Muscle of leg (tissue), 11 donors: ENCODE measurements around the gene GALC. TPM values are rescaled to one million over a fixed set of nuclear protein-coding genes. Genes with fewer than 3 reads are reported as not detected.

Experiments
- DNase-seq: peaks from one replicate; pipeline ENCODE4 v3.0.0; 2013
- H3K27ac ChIP-seq: one replicate; pipeline ENCODE4 v1.5.1; 2013; ENCODE audit warnings: mild to moderate bottlenecking, low read length, control low read depth
- H3K27me3 ChIP-seq: one replicate; pipeline ENCODE4 v1.6.1; 2013; ENCODE audit warnings: low read length; ENCODE audit not compliant: control insufficient read depth, insufficient read depth
- H3K36me3 ChIP-seq: one replicate; pipeline ENCODE4 v1.6.1; 2013; ENCODE audit warnings: low read length; ENCODE audit not compliant: control insufficient read depth, insufficient read depth
- H3K4me1 ChIP-seq: one replicate; pipeline ENCODE4 v1.6.1; 2013; ENCODE audit warnings: low read length; ENCODE audit not compliant: control insufficient read depth, insufficient read depth
- H3K4me3 ChIP-seq: one replicate; pipeline ENCODE4 v1.5.1; 2013; ENCODE audit warnings: low read length, control low read depth
- H3K9me3 ChIP-seq: replicated peaks from 2 replicates; pipeline ENCODE4 v1.6.1; 2013; ENCODE audit warnings: low read depth, low read length; ENCODE audit not compliant: control insufficient read depth
- WGBS: methylation state at CpG from one replicate; pipeline ENCODE4 v1.1.5; 2013; ENCODE audit warnings: missing lambda C conversion rate; ENCODE audit not compliant: insufficient coverage; 5-methylcytosine and 5-hydroxymethylcytosine counted together
- polyA plus RNA-seq, 8 donors: library from polyadenylated mRNA; unstranded; fragments of 120-200 nt; gene quantifications; one replicate each; pipeline versions ENCODE4 v1.2.1 to v1.2.3, GENCODE V29; 2013; ENCODE audit warnings: inconsistent platforms in 1 of 8, low replicate concordance in 1 of 8; ENCODE audit not compliant: insufficient read length in 8 of 8, insufficient read depth in 1 of 8
- total RNA-seq: library from RNA; stranded (reverse); fragments of 120-200 nt; gene quantifications from one replicate; pipeline ENCODE4 v1.2.4, GENCODE V29; 2013

The GALC gene
- total and polyA plus RNA-seq, 9 donors, result 17.8 to 31.8 (median 21.9) TPM

DNA sequence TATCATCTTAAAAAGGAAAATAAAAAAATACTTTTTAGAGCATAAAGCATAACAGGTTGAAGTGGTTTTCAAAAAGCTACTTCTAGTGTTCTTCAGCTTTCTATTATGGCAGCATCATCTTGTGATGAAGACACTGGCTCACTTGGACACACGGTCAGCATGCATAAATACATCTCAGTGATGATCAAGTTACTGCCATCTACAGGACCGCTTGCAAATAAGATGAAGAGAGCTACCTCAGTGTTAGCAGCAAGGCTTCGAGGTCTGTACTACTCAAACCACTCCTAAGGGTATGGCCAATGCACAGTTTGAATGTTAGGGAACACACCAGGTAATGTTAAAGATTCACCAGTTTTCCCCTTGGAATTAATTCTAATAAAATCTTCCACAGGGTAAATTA is 58.8 kb downstream of the GALC start:
- Histone ChIP-seq H3K4me1 (no peaks in the 10 kb centered on the region), H3K36me3 (peaks cover 2% of the 10 kb centered on the region), H3K4me3 (no peak overlapping the region), H3K9me3 (no peaks in the 10 kb centered on the region), H3K27ac (no peak overlapping the region), H3K27me3 (no peaks in the 10 kb centered on the region)
- no peak for DNase-seq
- WGBS, result 33% methylated on average over 1 of the region's 3 CpGs

DNA sequence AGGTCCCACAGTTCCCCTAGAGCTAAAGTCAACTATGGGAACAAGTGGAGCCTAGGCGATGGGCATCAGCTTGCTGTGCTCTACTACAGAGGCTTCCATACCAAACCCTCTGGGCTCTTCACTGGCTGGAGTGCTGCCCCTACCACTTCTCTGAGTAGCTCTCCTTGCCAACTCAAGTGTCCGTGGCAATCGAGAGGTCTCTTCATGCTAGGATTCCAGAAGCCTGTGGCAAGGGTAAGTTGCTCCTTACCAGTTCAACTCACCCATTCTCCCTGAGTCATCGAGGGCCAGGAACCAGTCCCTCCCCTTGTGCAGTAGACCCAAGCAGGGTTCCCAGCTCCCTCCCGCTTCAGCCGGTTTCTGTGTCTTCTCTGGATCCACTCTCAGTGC is 76.1 kb downstream of the GALC start:
- Histone ChIP-seq H3K36me3 (no peaks in the 10 kb centered on the region), H3K27me3 (no peaks in the 10 kb centered on the region), H3K4me1 (no peaks in the 10 kb centered on the region), H3K4me3 (no peak overlapping the region), H3K27ac (no peak overlapping the region), H3K9me3 (no peaks in the 10 kb centered on the region)
- 85% methylated on average over 6 of the region's 6 CpGs for WGBS
- DNase-seq, result no peak

DNA sequence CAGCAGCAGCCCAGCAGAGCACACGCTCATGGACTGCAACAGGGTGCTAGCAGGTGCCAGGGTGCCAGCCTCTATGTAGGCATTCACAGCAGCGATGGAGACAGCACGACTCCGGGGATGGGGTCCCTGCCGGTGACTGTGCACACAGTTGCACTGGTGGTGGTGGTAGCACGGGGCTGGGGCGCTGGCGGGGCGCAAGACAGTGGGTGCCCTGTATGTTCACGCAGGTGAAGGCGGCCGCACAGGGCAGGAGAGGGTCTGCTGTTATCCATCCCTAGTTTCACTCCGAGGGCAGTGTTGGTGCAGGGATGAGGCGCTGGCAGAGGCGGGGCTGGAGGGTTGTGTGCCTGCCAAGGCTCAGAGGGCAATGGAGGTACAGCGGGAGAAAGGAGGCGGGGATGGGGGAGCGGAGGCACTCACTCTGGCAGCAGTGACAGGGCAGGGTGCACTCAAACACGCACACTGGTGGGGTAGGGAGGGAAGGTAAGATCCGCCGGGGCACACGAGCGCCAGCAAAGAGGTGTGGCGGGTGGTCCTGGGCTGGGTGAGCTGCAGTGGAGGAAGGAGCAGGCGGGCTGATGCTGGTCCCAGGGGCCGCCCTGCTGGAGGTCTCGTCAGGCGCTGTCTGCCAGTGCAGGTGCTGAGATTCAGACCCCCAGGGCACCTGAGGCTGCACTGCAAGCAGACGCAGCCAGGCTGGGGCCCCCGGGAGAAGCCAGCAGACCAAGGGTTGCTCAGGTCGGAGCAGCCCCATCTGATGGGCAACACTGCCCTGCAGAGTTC is 76.7 kb downstream of the GALC start:
- no peaks in the 10 kb centered on the region for H3K36me3 ChIP-seq

DNA sequence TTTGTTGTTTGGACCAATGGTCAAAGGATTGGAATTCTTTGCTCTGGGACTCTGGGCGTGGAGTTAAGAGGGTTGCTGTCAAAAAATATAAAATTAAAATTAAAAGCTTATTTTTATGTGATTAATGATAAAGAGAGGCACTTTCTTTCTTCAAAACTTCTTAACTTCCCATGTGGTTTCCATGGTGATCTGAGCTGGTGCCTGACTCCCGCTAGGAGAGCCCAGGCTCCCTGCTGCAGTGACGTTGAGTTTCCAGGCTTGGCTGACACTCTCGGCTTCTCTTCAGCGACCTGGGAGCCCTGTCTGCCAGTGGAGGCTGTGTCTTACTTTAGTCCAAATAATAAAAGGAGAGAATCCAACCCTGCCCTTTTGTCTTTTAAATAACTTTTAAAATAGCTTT is 84.4 kb downstream of the GALC start:
- Histone ChIP-seq H3K36me3 (no peaks in the 10 kb centered on the region), H3K4me3 (no peak overlapping the region), H3K4me1 (no peaks in the 10 kb centered on the region), H3K27ac (no peak overlapping the region), H3K27me3 (no peaks in the 10 kb centered on the region), H3K9me3 (peaks cover 3% of the 10 kb centered on the region)
- peak; percentile 57 for DNase-seq
- WGBS, result no CpG with 5 or more reads among the region's 5 CpGs

More for the DNA sequence above, 76.7 kb downstream of the GALC start:
- H3K27me3 ChIP-seq, result no peaks in the 10 kb centered on the region
- WGBS, result 90% methylated on average over 31 of the region's 31 CpGs
- no peak for DNase-seq
- H3K9me3 ChIP-seq, result no peaks in the 10 kb centered on the region
- H3K4me1 ChIP-seq, result no peaks in the 10 kb centered on the region
- H3K27ac ChIP-seq, result no peak overlapping the region
- no peak overlapping the region for H3K4me3 ChIP-seq

DNA sequence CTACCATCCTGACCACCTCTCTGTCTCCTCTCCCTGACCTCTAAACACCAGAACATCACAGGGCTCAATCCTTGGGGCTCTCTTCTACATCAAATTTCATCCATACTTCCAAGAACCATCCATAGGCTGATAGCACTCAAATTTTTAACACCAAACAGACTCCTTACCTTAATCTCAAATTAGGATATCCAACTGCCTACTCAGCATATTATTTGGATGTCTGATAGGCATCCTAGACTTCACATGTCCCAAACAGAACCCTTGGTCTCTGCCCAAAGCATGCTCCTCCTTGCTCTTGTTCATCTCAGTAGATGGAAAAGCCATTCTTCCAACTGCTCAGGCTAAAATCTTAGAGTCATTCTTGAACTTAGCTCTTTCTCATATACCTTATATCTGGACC is 91.3 kb downstream of the GALC start:
- Histone ChIP-seq H3K4me3 (no peak overlapping the region), H3K27ac (no peak overlapping the region), H3K9me3 (no peaks in the 10 kb centered on the region), H3K4me1 (no peaks in the 10 kb centered on the region), H3K36me3 (no peaks in the 10 kb centered on the region), H3K27me3 (no peaks in the 10 kb centered on the region)
- no peak for DNase-seq

DNA sequence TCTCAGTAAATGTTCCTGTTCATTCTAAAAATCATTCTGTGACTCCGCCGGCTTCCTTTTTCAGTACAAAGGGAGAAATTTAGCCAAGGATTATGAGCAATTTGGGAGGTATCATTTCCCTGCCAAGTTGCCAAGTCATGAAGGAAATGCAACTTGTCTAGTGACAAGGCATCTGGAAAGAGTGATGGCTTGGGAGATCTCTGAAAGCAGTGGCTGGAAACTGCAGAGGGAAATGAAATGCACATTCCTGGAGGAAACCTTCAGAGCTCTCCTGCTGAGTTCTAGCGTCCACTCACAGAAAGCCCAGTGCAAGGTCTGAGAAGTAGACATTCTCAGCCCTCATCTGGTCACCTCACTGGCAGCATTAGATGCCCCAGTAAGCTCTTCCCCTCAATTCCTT is 91.7 kb downstream of the GALC start:
- no peak for DNase-seq
- no peaks in the 10 kb centered on the region for H3K36me3 ChIP-seq
- no peak overlapping the region for H3K4me3 ChIP-seq
- WGBS, result 50% methylated on average over 1 of the region's 3 CpGs
- H3K4me1 ChIP-seq, result no peaks in the 10 kb centered on the region
- H3K27me3 ChIP-seq, result no peaks in the 10 kb centered on the region
- no peak overlapping the region for H3K27ac ChIP-seq
- no peaks in the 10 kb centered on the region for H3K9me3 ChIP-seq

DNA sequence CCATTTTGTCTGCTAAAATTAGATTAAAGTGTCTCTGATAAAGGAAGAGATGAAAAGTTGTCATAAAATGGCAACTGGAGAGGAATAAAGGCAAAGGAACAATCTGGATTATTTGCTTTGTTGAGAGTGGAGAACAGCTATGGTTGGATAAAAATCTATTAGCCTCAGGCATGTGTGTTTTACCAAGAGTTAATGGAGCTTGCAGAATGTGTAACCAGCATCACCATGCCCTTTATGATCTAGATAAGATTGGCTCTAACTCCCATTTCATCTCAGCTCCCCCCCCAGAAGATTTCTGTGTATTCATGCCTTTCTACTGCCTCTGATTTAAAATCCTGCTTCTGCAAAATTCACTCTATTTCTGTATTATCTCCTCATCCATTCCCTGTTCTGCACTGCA is 93.8 kb downstream of the GALC start:
- H3K27me3 ChIP-seq, result no peaks in the 10 kb centered on the region
- H3K27ac ChIP-seq, result no peak overlapping the region
- H3K36me3 ChIP-seq, result no peaks in the 10 kb centered on the region
- DNase-seq, result no peak
- H3K4me3 ChIP-seq, result no peak overlapping the region
- H3K4me1 ChIP-seq, result no peaks in the 10 kb centered on the region
- H3K9me3 ChIP-seq, result no peaks in the 10 kb centered on the region

DNA sequence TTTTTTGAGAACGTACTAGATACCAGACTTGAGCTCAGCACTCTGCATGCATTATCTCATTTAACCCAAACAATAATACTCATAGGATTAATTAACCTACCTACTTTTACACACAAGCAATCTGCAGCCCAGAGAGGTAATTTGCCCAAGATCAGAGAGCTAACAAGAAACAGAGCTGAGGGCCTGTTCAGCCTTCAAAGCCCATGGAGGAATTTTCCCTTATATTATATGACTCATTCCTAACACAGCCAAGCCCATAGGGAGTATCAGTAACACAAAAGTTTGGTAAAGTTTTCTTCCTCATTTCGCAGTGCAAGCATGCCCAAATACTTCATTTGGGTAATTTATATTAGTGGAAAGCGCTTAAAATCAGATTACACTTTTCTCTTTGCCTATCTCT is 94.7 kb downstream of the GALC start:
- WGBS, result no CpG with 5 or more reads among the region's 3 CpGs
- peak; percentile 43 for DNase-seq
- no peaks in the 10 kb centered on the region for H3K4me1 ChIP-seq

DNA sequence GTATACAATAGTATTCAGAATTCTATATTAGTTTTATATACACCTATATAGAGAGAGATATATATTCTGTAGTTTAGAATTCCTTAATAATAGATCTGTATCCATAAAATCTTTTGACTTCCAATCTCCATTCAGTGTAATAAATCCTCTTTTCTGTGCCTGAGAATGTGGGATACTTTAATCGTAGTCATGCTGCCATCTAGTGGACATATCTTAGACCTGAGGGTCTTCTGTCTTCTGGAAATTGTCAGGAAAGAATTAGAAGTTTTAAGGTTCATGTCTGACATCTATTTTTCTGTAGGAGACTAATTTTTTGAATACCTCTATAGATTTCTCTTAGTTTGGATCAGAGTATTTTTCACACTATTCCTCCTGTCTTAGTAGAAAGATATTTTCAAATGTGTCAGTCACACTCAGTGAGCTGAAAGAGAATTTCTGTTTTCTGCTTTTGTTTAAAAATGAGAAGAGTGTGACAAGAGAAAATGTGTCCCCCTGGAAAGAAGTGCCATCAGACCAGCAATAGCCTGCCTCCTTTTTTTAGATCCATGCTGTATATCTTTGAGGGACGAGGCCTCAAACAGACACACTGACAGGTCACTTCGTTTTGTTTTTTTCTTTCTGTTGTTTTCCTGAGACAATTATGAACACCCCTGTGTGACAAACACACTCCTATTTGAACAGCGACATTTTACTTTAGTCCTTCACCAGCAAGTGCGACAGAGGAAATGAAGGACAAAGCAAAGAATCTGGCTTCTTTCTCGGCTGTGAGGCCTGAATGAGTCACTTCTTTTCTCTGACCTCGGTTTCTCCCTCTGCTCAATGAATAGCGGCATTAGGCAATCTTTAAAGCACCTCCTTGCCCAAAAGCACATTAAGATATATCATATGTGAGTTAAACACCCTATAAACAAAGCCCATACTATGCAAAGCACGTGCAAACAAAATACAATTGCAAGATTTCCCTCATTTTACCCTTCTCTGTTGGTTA is 96.3 kb downstream of the GALC start:
- no peaks in the 10 kb centered on the region for H3K9me3 ChIP-seq
- DNase-seq, result peak; percentile 82
- WGBS, result 68% methylated on average over 4 of the region's 9 CpGs

More for the DNA sequence above, 94.7 kb downstream of the GALC start:
- no peak overlapping the region for H3K4me3 ChIP-seq
- H3K36me3 ChIP-seq, result no peaks in the 10 kb centered on the region
- H3K9me3 ChIP-seq, result no peaks in the 10 kb centered on the region
- no peaks in the 10 kb centered on the region for H3K27me3 ChIP-seq
- no peak overlapping the region for H3K27ac ChIP-seq

DNA sequence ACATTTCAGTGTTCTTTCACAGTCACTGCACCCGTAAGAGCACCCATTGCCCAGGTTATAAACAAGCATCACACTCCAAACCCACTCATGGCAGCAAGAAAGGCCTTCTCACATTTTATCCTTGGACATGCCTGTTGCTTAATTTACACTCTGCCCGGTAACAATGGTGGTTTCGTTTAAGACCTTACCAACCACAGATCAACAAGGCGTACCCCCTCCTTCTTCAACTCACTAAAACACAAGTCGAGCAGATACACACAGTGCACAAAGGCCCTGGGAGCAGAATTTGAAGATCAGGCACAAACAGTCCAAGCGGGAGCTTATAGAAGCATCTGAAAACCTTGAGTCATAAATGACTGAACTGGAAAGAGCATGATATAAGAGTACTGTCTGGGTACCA is 98.1 kb downstream of the GALC start:
- Histone ChIP-seq H3K36me3 (no peaks in the 10 kb centered on the region), H3K27me3 (no peaks in the 10 kb centered on the region), H3K27ac (no peak overlapping the region), H3K4me3 (no peak overlapping the region), H3K4me1 (no peaks in the 10 kb centered on the region), H3K9me3 (no peaks in the 10 kb centered on the region)
- no peak for DNase-seq
- 93% methylated on average over 3 of the region's 6 CpGs for WGBS

More for the DNA sequence above, 96.3 kb downstream of the GALC start:
- Histone ChIP-seq H3K27ac (no peak overlapping the region), H3K4me1 (no peaks in the 10 kb centered on the region), H3K4me3 (no peak overlapping the region), H3K36me3 (no peaks in the 10 kb centered on the region), H3K27me3 (no peaks in the 10 kb centered on the region)
